Measurements from ENCODE around the gene SMAD7. TPM values are rescaled to one million over a fixed set of nuclear protein-coding genes. Genes with fewer than 3 reads are reported as not detected.

SMAD7 gene
- total RNA-seq, 2 experiments from 2014 or later, result 17.4 to 18.1 TPM

GRCh38 chr18:48940854-48941611 is 9.7 kb downstream of the SMAD7 start:
- no peaks in the 10 kb centered on the region for H3K9me3 Mint-ChIP-seq
- POLR2A ChIA-PET, result interaction anchor here (0.7 to 3.3 kb wide), 7 partner anchors 9 to 138 kb away, joined by 3 to 11 read pairs (median 6); no protein-coding TSS in a partner anchor
- CTCF ChIA-PET, result interaction anchor here (1.4 to 2.3 kb wide), 4 partner anchors 11 to 164 kb away, joined by 3 to 7 read pairs (median 4); no protein-coding TSS in a partner anchor
- peak overlapping the region; percentile 91 for H3K27ac Mint-ChIP-seq
- peaks cover 91% of the 10 kb centered on the region for H3K4me1 Mint-ChIP-seq (ENCODE audit: low read depth)
- intact Hi-C loops (cut with micrococcal nuclease), result loop anchor here (10.0 kb wide), 2 partner anchors 106 to 234 kb away; no protein-coding TSS in a partner anchor
- peaks cover 62% of the 10 kb centered on the region for H3K36me3 Mint-ChIP-seq (ENCODE audit: low read depth)
- ATAC-seq (peak; percentile 89), DNase-seq (peak; percentile 94)
- H3K4me3 Mint-ChIP-seq, result peak overlapping the region; percentile 69
- no peaks in the 10 kb centered on the region for H3K27me3 Mint-ChIP-seq
- TF ChIP-seq, protein P1, sequence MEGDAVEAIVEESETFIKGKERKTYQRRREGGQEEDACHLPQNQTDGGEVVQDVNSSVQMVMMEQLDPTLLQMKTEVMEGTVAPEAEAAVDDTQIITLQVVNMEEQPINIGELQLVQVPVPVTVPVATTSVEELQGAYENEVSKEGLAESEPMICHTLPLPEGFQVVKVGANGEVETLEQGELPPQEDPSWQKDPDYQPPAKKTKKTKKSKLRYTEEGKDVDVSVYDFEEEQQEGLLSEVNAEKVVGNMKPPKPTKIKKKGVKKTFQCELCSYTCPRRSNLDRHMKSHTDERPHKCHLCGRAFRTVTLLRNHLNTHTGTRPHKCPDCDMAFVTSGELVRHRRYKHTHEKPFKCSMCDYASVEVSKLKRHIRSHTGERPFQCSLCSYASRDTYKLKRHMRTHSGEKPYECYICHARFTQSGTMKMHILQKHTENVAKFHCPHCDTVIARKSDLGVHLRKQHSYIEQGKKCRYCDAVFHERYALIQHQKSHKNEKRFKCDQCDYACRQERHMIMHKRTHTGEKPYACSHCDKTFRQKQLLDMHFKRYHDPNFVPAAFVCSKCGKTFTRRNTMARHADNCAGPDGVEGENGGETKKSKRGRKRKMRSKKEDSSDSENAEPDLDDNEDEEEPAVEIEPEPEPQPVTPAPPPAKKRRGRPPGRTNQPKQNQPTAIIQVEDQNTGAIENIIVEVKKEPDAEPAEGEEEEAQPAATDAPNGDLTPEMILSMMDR (IDR thresholded peaks at IDR 0.05), result no peak

GRCh38 chr18:48939205-48940097 is 11.3 kb downstream of the SMAD7 start:
- Mint-ChIP-seq H3K27me3 (no peaks in the 10 kb centered on the region), H3K36me3 (ENCODE audit: low read depth) (peaks cover 60% of the 10 kb centered on the region), H3K4me1 (ENCODE audit: low read depth) (peaks cover 89% of the 10 kb centered on the region), H3K9me3 (no peaks in the 10 kb centered on the region), H3K4me3 (peak overlapping the region; percentile 69), H3K27ac (peak overlapping the region; percentile 91)
- ChIA-PET CTCF (interaction anchor here (1.4 to 2.3 kb wide), 2 partner anchors 9 to 163 kb away, joined by 3 to 7 read pairs; no protein-coding TSS in a partner anchor), POLR2A (interaction anchor here (1.5 to 3.3 kb wide), 2 partner anchors 7 to 16 kb away, joined by 3 to 11 read pairs; no protein-coding TSS in a partner anchor)
- DNase-seq (no peak), ATAC-seq (no peak)
- TF ChIP-seq, protein P1 (IDR thresholded peaks at IDR 0.05), result no peak
- intact Hi-C loops (cut with micrococcal nuclease), result loop anchor here (10.0 kb wide), 2 partner anchors 105 to 235 kb away; no protein-coding TSS in a partner anchor

DNA sequence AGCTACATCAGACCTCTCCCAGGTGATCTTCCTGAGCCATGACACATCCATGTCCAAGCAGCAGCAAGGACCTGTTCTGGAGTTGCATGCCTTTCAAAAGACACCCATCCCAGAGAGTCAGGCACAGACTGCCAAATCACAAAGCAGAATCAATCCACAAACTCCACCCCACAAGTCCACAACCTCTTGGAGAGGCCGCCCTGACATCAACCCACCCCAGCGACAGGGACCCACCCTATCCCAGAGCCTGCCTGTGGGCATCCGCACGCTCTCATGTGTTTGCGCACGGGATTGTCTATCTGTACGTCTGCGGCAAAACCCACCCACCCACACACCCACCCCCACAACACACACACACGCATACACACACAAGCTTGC is 11.9 kb downstream of the SMAD7 start:
- no peaks in the 10 kb centered on the region for H3K9me3 Mint-ChIP-seq

DNA sequence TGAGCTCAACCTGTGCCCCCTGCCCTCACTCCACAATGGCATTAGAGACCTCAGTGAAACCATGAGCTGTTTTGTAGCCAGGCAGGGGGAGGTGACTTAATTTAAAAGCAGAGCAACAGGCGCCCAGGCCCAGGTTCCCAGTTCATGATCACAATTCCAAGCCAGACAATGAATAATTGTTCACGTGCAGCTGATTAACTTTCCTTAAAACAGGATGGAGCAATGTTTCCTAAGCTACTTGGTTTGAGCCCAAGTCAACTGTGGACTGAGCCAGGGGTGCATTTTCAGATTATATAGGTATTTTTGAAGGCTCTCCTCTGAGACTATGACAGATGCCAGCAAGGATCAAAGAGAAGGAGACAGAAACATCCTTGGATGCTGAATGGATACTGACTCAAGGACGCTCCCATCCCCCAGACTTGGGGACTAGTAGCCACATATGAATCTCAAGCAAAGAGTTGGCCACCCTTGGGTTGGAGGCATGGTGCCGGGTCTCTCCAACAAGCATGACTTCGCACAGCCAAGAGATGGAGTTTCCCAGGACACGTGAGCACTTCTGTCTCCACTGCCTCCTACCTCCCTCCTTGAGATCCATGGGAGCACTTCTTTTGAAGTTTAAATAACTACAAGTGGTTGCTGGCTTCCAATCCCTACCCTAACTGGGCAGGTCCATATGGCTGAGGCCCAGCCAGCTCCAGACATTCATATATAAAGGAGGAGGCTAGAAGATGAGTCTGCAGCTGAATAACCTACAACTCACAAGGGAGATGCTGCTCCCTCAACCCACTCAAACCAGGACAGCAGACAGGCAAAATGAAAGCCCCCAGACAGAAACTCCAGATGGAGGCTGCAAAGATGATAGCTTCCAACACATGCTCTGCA is 12.7 kb downstream of the SMAD7 start:
- intact Hi-C loops (cut with micrococcal nuclease), result no loop called here
- peaks cover 88% of the 10 kb centered on the region for H3K4me1 Mint-ChIP-seq (ENCODE audit: low read depth)
- no peak for DNase-seq
- H3K27ac Mint-ChIP-seq, result no peak overlapping the region
- POLR2A ChIA-PET, result interaction anchor here (0.6 to 3.3 kb wide), 5 partner anchors 9 to 550 kb away, joined by 3 to 11 read pairs (median 3); no protein-coding TSS in a partner anchor
- no peaks in the 10 kb centered on the region for H3K27me3 Mint-ChIP-seq
- CTCF ChIA-PET, result interaction anchor here (0.9 to 1.2 kb wide), 2 partner anchors 10 to 159 kb away, joined by 3 to 4 read pairs; no protein-coding TSS in a partner anchor
- no peaks in the 10 kb centered on the region for H3K9me3 Mint-ChIP-seq
- peaks cover 52% of the 10 kb centered on the region for H3K36me3 Mint-ChIP-seq (ENCODE audit: low read depth)
- no peak for ATAC-seq
- TF ChIP-seq, protein P1 (IDR thresholded peaks at IDR 0.05), result no peak
- H3K4me3 Mint-ChIP-seq, result no peak overlapping the region

More for the DNA sequence above, 11.9 kb downstream of the SMAD7 start:
- Mint-ChIP-seq H3K27ac (no peak overlapping the region), H3K4me3 (no peak overlapping the region), H3K4me1 (ENCODE audit: low read depth) (peaks cover 89% of the 10 kb centered on the region), H3K27me3 (no peaks in the 10 kb centered on the region), H3K36me3 (ENCODE audit: low read depth) (peaks cover 53% of the 10 kb centered on the region)
- ChIA-PET CTCF (interaction anchor here (1.2 kb wide), 1 partner anchor 160 kb away, joined by 3 read pairs; no protein-coding TSS in a partner anchor), POLR2A (interaction anchor here (0.8 to 3.3 kb wide), 2 partner anchors 15 to 70 kb away, joined by 3 to 11 read pairs; no protein-coding TSS in a partner anchor)
- DNase-seq, result no peak
- ATAC-seq, result no peak
- TF ChIP-seq, protein P1 (IDR thresholded peaks at IDR 0.05), result no peak
- intact Hi-C loops (cut with micrococcal nuclease), result no loop called here

All from activated CD8-positive, alpha-beta T cell treated with anti-CD3 and anti-CD28 coated beads for 36 hours (primary cell).